Activated T-cell treated with anti-CD3 and anti-CD28 coated beads for 48 hours (primary cell): ENCODE measurements around the gene TYW5.

ENCODE experiments used
- DNase-seq: peaks from one replicate; pipeline ENCODE4 v3.0.0-alpha.2; 2020; ENCODE audit warnings: low read depth

TYW5 gene

DNA sequence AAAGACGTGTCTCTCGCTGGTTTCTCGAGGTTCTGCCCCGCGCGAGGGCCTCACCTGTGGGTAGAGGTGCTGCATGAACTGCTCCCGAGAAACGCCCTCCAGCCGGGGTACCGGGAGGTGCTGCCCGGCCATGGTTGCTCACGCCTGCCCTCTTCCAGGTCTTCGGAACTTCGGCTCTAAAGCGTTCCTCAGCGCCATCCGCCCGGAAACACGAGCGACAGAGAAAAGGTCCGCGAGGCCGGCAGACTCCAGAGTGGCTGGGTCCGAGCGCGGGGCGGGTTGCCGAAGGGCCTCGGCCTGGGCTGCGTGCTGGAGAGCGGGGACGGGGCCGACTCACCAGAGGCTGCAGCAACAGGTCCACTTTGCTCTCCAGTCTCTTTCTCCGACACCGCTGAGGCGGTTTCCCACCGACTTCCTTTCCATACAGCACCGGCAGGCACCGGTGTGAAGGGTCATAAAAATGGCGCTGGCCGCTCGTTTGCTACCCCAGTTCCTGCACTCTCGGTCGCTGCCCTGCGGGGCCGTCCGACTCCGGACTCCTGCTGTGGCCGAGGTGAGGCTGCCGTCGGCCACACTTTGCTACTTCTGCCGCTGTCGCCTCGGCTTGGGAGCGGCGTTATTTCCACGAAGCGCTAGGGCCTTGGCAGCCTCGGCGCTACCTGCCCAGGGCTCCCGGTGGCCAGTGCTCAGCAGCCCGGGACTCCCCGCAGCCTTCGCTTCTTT is at the start of gene TYW5, which contains the start of gene MAIP1:
TSS of gene TYW5 (minus strand) at position 153 of the 723 bp plus-strand sequence. CDS start at position 132, 21 bp downstream.
TSS of gene MAIP1 (plus strand) at position 244 of the 723 bp plus-strand sequence. CDS start at position 461, 217 bp downstream.
- DNase-seq, result peak; percentile 71

DNA sequence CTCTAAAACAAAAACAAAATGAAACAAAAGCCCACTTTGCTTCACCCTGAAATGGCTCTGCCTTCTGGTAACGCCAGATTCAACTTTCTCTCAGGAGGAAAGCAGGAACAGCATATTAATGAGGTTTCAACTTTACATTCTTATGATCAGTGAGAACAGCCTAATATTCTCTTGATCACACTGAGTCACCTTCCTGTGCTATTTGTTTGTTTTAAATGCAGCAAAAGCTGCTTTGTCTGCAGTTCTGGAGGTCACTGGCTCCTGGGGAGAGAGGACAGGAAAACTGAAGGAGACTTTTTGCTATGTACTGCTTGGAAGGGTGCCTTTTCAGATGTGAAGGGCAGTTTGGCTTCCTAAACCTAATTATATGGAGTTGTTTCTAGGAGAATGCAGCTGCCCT is 48.2 kb upstream of the TYW5 start:
- no peak for DNase-seq

DNA sequence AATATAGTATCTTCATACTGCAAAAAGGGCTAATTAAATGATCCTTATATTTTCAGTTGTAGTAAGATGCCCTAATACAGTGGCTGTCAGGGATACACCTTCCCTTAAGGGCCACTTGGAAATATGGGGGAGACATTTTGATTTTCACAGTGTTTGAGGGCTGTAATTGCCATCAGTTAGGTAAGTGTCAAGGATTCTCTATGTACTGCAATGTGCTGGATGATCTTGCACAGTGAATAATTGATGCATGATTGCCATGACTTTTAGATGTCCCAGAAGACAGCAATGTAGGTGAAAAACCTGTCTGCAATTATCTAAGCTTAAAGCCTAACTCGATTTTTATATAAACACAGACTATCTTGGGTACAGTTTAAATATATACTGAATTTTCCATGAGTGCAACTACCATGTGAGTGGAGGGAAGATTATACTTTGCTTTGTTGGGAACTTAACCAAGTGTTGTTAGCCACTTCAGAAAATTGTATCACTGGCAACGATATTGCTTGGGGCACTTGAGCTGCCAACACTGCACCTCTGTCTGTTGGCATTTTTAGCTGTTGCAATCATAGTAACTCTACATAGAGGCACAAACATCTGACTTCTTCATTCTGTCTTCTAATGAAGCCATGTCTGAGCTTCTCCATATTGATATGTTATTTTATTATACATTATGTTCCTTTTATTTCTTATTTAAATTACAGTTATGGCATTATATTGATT is 45.3 kb upstream of the TYW5 start:
- no peak for DNase-seq

DNA sequence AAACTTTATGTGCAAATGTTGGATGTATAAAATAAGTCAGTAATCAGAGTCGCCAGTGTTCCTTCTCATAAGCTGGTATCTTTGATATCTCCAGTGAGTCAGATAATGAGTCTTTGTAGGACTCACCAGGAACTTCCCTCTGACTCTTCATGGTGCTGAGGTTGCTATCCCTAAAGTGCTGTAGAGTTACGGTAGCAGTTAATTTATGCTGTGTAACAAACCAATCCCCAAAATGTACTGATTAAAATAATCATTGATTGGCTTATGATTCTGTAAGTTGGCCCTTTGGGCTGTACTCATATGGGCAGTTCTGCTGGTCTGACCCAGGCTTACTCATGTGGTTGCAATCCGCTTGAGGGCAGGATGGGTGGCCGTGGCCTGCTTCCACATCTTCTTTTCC is 43.9 kb upstream of the TYW5 start:
- no peak for DNase-seq

DNA sequence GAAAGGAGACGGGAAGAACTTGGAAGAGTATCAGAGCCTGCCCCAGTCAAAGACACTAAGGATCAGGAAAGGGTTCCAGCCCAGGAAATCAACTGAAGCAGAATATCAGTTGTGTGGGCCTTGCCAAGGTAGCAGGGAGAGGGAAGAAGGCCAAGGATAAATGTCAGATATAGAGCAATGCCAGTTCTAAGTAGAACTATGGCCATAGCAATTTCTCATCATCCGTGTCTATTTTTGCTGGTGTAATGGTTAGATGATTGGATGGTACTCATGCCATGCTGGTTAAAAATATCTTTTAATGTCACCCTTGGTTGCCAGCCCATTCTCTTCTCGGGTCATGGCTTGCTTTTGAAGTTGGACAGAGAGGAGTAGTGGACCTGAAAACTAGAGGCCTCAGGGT is 42.0 kb upstream of the TYW5 start:
- DNase-seq, result no peak

DNA sequence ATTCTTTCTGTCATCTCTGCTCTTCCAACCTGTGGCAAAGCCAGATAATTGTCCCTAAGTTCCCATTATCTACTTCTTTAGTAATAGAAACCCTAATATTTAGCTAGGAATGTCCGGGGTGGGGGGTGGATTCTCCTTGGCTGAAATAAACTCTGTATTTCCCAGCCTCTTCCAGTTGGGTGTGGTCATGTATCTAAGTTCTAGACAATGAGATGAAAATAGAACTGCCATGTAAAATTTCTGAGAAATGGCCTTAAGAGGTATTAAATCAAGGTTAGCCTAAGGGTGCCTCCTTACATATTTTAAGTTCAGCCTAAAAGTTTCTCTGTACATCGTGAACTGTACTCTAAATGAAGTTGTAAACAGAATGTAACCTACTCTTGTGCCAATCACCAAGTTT is 39.6 kb upstream of the TYW5 start:
- no peak for DNase-seq

GRCh38 chr2:199994371-199994770 is 39.1 kb upstream of the TYW5 start:
- DNase-seq, result no peak

GRCh38 chr2:199992296-199992695 is 37.0 kb upstream of the TYW5 start:
- DNase-seq, result no peak

DNA sequence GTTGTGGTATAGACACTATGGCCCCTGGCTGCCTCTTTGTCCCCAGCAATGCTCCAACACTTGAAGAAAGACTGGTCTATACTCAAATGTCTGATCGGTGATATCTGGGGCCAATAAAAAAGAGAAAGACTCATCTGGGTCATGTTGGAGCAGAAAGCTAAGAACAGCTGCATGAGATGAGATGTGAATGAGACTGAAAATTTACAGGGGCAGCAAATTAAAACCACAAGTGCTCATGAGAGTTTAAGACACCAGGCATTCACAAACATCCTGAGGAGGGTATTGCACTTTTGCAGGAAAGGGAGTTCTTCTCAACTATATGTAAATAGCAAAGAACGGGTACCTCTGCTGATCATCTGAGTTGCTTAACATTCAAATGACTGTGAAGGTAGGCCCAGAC is 36.4 kb upstream of the TYW5 start:
- DNase-seq, result no peak

GRCh38 chr2:199989822-199990221 is 34.5 kb upstream of the TYW5 start:
- DNase-seq, result no peak

- no peak for DNase-seq
These were observed 32.9 kb upstream of the TYW5 start for GRCh38 chr2:199988151-199988550.

GRCh38 chr2:199987586-199987985 is 32.3 kb upstream of the TYW5 start:
- DNase-seq, result no peak

DNA sequence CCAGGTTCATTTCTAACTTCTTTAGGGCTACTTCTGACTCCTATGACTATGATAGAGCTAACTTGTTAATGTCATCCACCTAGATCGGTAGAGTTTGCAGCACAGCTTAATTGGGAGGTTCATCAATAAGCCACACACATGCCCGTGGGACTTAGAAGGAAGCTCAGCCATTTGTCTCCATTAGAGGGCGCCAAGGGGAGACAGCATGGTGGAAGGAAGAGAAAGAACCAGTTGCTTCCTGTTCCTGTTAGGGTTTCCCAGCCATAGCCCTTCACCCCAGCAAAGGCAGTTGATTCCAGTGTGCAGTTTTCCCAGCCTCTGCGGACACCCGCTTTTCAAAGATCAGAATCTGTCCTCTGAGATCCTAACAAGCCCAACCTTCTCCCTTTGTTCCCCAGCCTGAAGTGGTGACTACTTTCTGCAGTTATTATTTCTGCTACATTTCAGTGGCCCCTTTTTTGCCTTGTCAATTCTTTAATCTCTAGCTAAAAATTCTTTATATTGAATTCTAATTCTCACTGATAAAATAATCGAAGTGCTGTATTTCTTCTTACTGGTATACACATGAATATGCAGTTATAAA is 30.4 kb upstream of the TYW5 start:
- DNase-seq, result peak; percentile 44

- no peak for DNase-seq
These were observed 29.5 kb upstream of the TYW5 start for GRCh38 chr2:199984755-199985154.

GRCh38 chr2:199984159-199984558 is 28.9 kb upstream of the TYW5 start:
- DNase-seq, result no peak

GRCh38 chr2:199983534-199983933 is 28.2 kb upstream of the TYW5 start:
- no peak for DNase-seq

- no peak for DNase-seq
These were observed 27.0 kb upstream of the TYW5 start for GRCh38 chr2:199982126-199982843.

GRCh38 chr2:199979832-199980628 is 24.7 kb upstream of the TYW5 start:
- peak; percentile 69 for DNase-seq

DNA sequence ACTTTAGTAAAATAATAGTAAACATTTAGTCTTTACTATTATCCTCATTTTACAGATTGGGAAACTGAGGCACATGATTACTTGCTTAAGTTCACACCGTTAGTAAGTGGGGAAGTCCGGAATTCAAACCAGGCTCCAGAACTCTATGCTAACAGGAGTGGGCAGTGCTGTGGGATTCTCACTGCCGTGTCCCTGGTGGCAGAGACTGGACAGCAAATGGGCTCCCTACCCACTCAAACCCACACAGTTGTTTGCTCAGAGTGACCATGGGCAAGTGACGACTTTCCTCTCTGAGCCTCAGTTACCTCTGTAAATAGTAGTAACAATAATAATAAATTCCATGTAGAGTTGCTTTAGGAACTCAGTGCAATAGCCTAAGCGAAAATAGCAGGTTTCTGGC is 24.1 kb upstream of the TYW5 start:
- DNase-seq, result no peak

DNA sequence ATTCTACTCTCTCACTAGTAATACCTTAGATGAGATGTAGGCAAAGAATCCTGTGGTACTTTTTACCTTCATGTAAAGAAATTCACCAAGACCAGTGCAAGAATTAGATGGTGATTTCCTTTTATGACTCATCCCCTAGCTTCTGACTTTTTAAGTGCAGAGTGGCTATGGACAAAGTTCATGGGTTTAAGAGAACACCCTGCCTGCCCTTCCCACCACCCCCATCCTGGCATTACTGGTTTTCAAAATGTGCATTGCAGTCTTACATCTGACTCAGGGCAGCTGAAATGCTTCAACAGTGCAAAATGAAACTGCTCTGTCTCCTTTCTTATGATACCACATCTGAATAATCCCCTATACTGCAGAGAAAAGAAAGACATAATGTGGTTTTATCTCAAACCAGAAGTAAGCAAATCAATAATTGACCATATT is 22.7 kb upstream of the TYW5 start:
- DNase-seq, result peak; percentile 24

- DNase-seq, result no peak
These were observed 20.1 kb upstream of the TYW5 start for GRCh38 chr2:199975273-199975895.
